GM12892 (cell line): ENCODE data around the gene SERINC5.

Experiments used
- POLR2A ChIP-seq: IDR thresholded peaks from 2 replicates; pipeline ENCODE4 v1.6.1; 2011; ENCODE audit warnings: low read depth, low read length, control low read depth
- POLR2AphosphoS5 ChIP-seq: IDR thresholded peaks from 2 replicates; pipeline ENCODE4 v1.6.1; 2011; ENCODE audit warnings: low read depth, low read length, control low read depth
- TAF1 ChIP-seq: IDR thresholded peaks from 2 replicates; pipeline ENCODE4 v1.6.1; 2011; ENCODE audit warnings: low read depth, mild to moderate bottlenecking, control low read depth, low read length, borderline replicate concordance

GRCh38 chr5:80116000-80116399 lies 139.8 kb downstream of the SERINC5 start:
- TF ChIP-seq POLR2AphosphoS5: no peak
- TF ChIP-seq POLR2A: no peak
- no peak for TF ChIP-seq TAF1
